HG02571 (cell line): Measurements from ENCODE around the gene CCR7.

Experiments
- ATAC-seq: cut with Tn5 transposase; IDR thresholded peaks from one replicate; pipeline ENCODE4 v1.9.1; 2021; ENCODE audit warnings: mild to moderate bottlenecking, moderate library complexity; ENCODE audit not compliant: unreplicated experiment

The CCR7 gene

GRCh38 chr17:40563220-40564052 is 1.8 kb downstream of the CCR7 start:
- ATAC-seq = no peak

GRCh38 chr17:40562838-40563219 is 2.4 kb downstream of the CCR7 start:
- no peak for ATAC-seq

- no peak for ATAC-seq
Observed at GRCh38 chr17:40561871-40562611, 3.2 kb downstream of the CCR7 start.

GRCh38 chr17:40561294-40561870 is 3.9 kb downstream of the CCR7 start:
- peak; percentile 26 for ATAC-seq

- ATAC-seq = peak; percentile 51
Observed at GRCh38 chr17:40560592-40561293, 4.5 kb downstream of the CCR7 start.

GRCh38 chr17:40559954-40560591 is 5.2 kb downstream of the CCR7 start:
- ATAC-seq = peak; percentile 26

- ATAC-seq = no peak
Observed at GRCh38 chr17:40559564-40559916, 5.7 kb downstream of the CCR7 start.

GRCh38 chr17:40558890-40559563 is 6.2 kb downstream of the CCR7 start:
- ATAC-seq = no peak

- no peak for ATAC-seq
Observed at GRCh38 chr17:40558300-40558889, 6.9 kb downstream of the CCR7 start.

GRCh38 chr17:40557531-40558299 is 7.6 kb downstream of the CCR7 start:
- no peak for ATAC-seq

- no peak for ATAC-seq
Observed at GRCh38 chr17:40556884-40557414, 8.3 kb downstream of the CCR7 start.

GRCh38 chr17:40556198-40556661 is 9.0 kb downstream of the CCR7 start:
- no peak for ATAC-seq

- ATAC-seq = no peak
Observed at GRCh38 chr17:40555296-40556190, 9.7 kb downstream of the CCR7 start.

GRCh38 chr17:40554646-40555295 is 10.5 kb downstream of the CCR7 start:
- no peak for ATAC-seq

- ATAC-seq = no peak
Observed at GRCh38 chr17:40553694-40554534, 11.4 kb downstream of the CCR7 start.
